ENCODE data around the gene THBS1.
A peak's percentile ranks its signal among the peaks of the same experiment; 100 is the strongest.

The THBS1 gene

GRCh38 chr15:39580485-39581241, at the start of gene THBS1:
Gene THBS1, plus strand, starts transcription at chr15:39581079. Its CDS starts 779 bp downstream, at chr15:39581858.
- no peak for FAIRE-seq

GRCh38 chr15:39534996-39535395, 45.9 kb upstream of the THBS1 start:
- FAIRE-seq, result no peak

- no peak for FAIRE-seq
Measured at GRCh38 chr15:39535466-39535865, 45.4 kb upstream of the THBS1 start.

- no peak for FAIRE-seq
Measured at GRCh38 chr15:39538936-39539335, 41.9 kb upstream of the THBS1 start.

GRCh38 chr15:39539466-39539865, 41.4 kb upstream of the THBS1 start:
- no peak for FAIRE-seq

GRCh38 chr15:39539973-39540558, 40.8 kb upstream of the THBS1 start:
- FAIRE-seq, result no peak

- FAIRE-seq, result no peak
Measured at GRCh38 chr15:39542385-39543065, 38.4 kb upstream of the THBS1 start.

- no peak for FAIRE-seq
Measured at GRCh38 chr15:39543651-39544050, 37.2 kb upstream of the THBS1 start.

- FAIRE-seq, result no peak
Measured at GRCh38 chr15:39546842-39547241, 34.0 kb upstream of the THBS1 start.

GRCh38 chr15:39548561-39548960, 32.3 kb upstream of the THBS1 start:
- FAIRE-seq, result no peak

GRCh38 chr15:39549912-39550311, 31.0 kb upstream of the THBS1 start:
- FAIRE-seq, result no peak

GRCh38 chr15:39551476-39551875, 29.4 kb upstream of the THBS1 start:
- FAIRE-seq, result no peak

- no peak for FAIRE-seq
Measured at GRCh38 chr15:39552556-39552955, 28.3 kb upstream of the THBS1 start.

GRCh38 chr15:39553947-39554693, 26.8 kb upstream of the THBS1 start:
- peak; percentile 76 for FAIRE-seq

- no peak for FAIRE-seq
Measured at GRCh38 chr15:39554746-39555387, 26.0 kb upstream of the THBS1 start.

GRCh38 chr15:39555885-39556284, 25.0 kb upstream of the THBS1 start:
- no peak for FAIRE-seq

GRCh38 chr15:39556461-39556860, 24.4 kb upstream of the THBS1 start:
- FAIRE-seq, result no peak

GRCh38 chr15:39558421-39558820, 22.5 kb upstream of the THBS1 start:
- FAIRE-seq, result no peak

GRCh38 chr15:39564972-39565665, 15.8 kb upstream of the THBS1 start:
- no peak for FAIRE-seq

GRCh38 chr15:39565851-39566250, 15.0 kb upstream of the THBS1 start:
- no peak for FAIRE-seq

GRCh38 chr15:39573287-39573686, 7.6 kb upstream of the THBS1 start:
- no peak for FAIRE-seq

- FAIRE-seq, result no peak
Measured at GRCh38 chr15:39573844-39574243, 7.0 kb upstream of the THBS1 start.
